Stimulated activated CD8-positive, alpha-beta memory T cell treated with anti-CD3 and anti-CD28 coated beads, Interleukin-7, amount 100 ng/mL, for 24 hours (primary cell): ENCODE measurements around the gene SAG.

Experiments used
- DNase-seq: peaks from one replicate; pipeline ENCODE4 v3.0.0-alpha.2; 2020; ENCODE audit warnings: low read depth

The SAG gene

GRCh38 chr2:233380132-233380895 is 72.7 kb downstream of the SAG start:
- no peak for DNase-seq

- no peak for DNase-seq
These were observed 73.5 kb downstream of the SAG start for GRCh38 chr2:233380995-233381637.

- no peak for DNase-seq
These were observed 74.0 kb downstream of the SAG start for GRCh38 chr2:233381638-233381995.

- no peak for DNase-seq
These were observed 76.4 kb downstream of the SAG start for GRCh38 chr2:233384015-233384414.

GRCh38 chr2:233384811-233385488 is 77.3 kb downstream of the SAG start:
- no peak for DNase-seq

GRCh38 chr2:233385489-233386044 is 78.0 kb downstream of the SAG start:
- no peak for DNase-seq

- no peak for DNase-seq
These were observed 78.9 kb downstream of the SAG start for GRCh38 chr2:233386382-233387041.

- no peak for DNase-seq
These were observed 79.6 kb downstream of the SAG start for GRCh38 chr2:233387225-233387624.

GRCh38 chr2:233387667-233388528 is 80.3 kb downstream of the SAG start:
- DNase-seq: no peak

GRCh38 chr2:233389601-233390125 is 82.0 kb downstream of the SAG start:
- no peak for DNase-seq

- no peak for DNase-seq
These were observed 88.1 kb downstream of the SAG start for GRCh38 chr2:233395687-233396086.
